B cell (primary cell): ENCODE measurements around the gene IMPA2.

Source experiments
- EZH2 ChIP-seq: IDR thresholded peaks from 2 replicates; pipeline ENCODE4 v1.6.1; 2012; ENCODE audit warnings: borderline replicate concordance, low read depth, mild to moderate bottlenecking, moderate library complexity, low read length; ENCODE audit not compliant: insufficient read depth, poor library complexity, severe bottlenecking
- TF ChIP-seq, protein P1 (sequence below): fragments of 200-600 bp; IDR thresholded peaks from one replicate; pipeline ENCODE4 v1.8.0; 2022; ENCODE audit warnings: antibody characterized with exemption, mild to moderate bottlenecking

DNA sequence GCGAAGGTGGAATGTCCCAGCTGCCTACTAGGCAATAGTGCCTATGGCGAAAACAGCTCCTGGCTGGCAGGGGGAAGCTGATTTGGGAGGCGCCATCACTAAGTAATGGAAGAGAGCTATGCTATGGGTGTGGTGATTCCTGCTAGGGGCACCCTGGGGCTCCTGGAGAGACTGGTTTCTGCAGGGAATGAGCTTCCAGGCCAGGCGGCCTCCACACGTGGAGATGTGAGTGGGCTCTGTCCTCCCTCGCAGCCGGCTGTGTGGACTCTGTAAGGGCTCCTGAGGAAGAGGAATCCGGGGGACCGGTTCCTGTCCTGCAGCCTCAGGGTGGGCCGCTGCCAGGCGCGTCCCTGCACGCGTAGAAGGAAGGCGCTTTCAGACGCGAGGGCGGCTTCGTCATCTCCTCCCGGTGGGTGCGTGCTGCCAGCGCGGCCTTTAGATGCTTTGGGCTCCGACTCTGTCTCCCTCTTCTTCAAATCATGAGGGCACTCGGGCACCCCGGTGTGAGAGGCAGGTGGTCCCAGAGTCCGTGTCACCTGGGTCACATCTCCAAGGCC is 56.9 kb downstream of the IMPA2 start:
- TF ChIP-seq, protein P1, sequence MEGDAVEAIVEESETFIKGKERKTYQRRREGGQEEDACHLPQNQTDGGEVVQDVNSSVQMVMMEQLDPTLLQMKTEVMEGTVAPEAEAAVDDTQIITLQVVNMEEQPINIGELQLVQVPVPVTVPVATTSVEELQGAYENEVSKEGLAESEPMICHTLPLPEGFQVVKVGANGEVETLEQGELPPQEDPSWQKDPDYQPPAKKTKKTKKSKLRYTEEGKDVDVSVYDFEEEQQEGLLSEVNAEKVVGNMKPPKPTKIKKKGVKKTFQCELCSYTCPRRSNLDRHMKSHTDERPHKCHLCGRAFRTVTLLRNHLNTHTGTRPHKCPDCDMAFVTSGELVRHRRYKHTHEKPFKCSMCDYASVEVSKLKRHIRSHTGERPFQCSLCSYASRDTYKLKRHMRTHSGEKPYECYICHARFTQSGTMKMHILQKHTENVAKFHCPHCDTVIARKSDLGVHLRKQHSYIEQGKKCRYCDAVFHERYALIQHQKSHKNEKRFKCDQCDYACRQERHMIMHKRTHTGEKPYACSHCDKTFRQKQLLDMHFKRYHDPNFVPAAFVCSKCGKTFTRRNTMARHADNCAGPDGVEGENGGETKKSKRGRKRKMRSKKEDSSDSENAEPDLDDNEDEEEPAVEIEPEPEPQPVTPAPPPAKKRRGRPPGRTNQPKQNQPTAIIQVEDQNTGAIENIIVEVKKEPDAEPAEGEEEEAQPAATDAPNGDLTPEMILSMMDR, result no peak
- TF ChIP-seq EZH2, result no peak
